HCT116 (cell line): ENCODE data around the gene GTF2A1. TPM values are rescaled to one million over a fixed set of nuclear protein-coding genes. Genes with fewer than 3 reads are reported as not detected.

Experiments
- ATAC-seq: fragments of 200-7000 bp; cut with Tn5 transposase; 2 replicates; pipeline ENCODE4 v1.9.1; 2020; ENCODE audit warnings: mild to moderate bottlenecking, moderate library complexity
- BruUV-seq: library from RNA; stranded (reverse); fragments of 400-500 nt; replicated peaks from 2 replicates; lab custom pipeline; 2021; lab: Mats Ljungman, UMichigan
- CTCF ChIA-PET: fragments of 300-600 bp; sonication (Branson Sonifier 250); formaldehyde crosslinking; loops from one replicate; lab custom pipeline; 2021; ENCODE audit warnings: antibody characterized with exemption; lab: Charles Lee
- POLR2A ChIA-PET: fragments of 300-600, 350-600 bp; sonication (Branson Sonifier 250); formaldehyde crosslinking; loops from one replicate; lab custom pipeline; 2021; ENCODE audit warnings: antibody characterized with exemption; lab: Charles Lee
- RAD21 ChIA-PET, 2 experiments: fragments of 300-600 bp; sonication (Branson Sonifier 250); formaldehyde crosslinking; loops; one replicate each; lab custom pipeline; 2023; ENCODE audit warnings: low total read pairs in 2 of 2; ENCODE audit not compliant: uncharacterized antibody in 2 of 2, unreplicated experiment in 2 of 2, low non-redundant PET in 1 of 2; lab: Charles Lee
- DNase-seq: peaks from one replicate; pipeline ENCODE4 v3.0.0-alpha.2; 2010; ENCODE audit warnings: low read depth, low spot score
- H2AFZ ChIP-seq: fragments of 200-600 bp; shearing (Covaris generic), sonication (generic); 2 replicates; pipeline ENCODE4 v1.6.1; 2017; ENCODE audit warnings: low read depth, mixed run types, mixed read lengths, antibody characterized with exemption, low read length; ENCODE audit not compliant: poor library complexity, severe bottlenecking
- H3K27ac ChIP-seq: 2 replicates; pipeline ENCODE4 v1.5.1; 2012; ENCODE audit warnings: low read depth, low read length
- H3K27me3 ChIP-seq: fragments of 200-600 bp; sonication (generic); 2 replicates; pipeline ENCODE4 v1.6.1; 2016; ENCODE audit warnings: mixed run types, low read length, mixed read lengths; ENCODE audit not compliant: insufficient read depth
- H3K36me3 ChIP-seq, 2 experiments: fragments of 200-500 bp in 1 of 2; fragments of 200-600 bp in 1 of 2; sonication (Bioruptor generic) in 1 of 2; sonication (generic) in 1 of 2; 2 replicates each; pipeline versions ENCODE4 v1.5.1 to v1.6.1; 2014 to 2016; ENCODE audit warnings: low read length in 2 of 2, inconsistent platforms in 1 of 2, mixed read lengths in 1 of 2, mixed run types in 1 of 2; ENCODE audit not compliant: insufficient read depth in 2 of 2, control insufficient read depth in 1 of 2
- H3K4me1 ChIP-seq, 2 experiments: fragments of 200-600 bp in 1 of 2; sonication (generic) in 1 of 2; 2 replicates each; pipeline versions ENCODE4 v1.5.1 to v1.6.1; 2012 to 2017; ENCODE audit warnings: low read length in 2 of 2, inconsistent platforms in 1 of 2, mild to moderate bottlenecking in 1 of 2, mixed read lengths in 1 of 2, mixed run types in 1 of 2, moderate library complexity in 1 of 2; ENCODE audit not compliant: insufficient read depth in 2 of 2, control insufficient read depth in 1 of 2
- H3K4me2 ChIP-seq: fragments of 200-600 bp; sonication (generic); 2 replicates; pipeline ENCODE4 v1.6.1; 2017; ENCODE audit warnings: mixed run types, low read length, mixed read lengths
- H3K4me3 ChIP-seq, 2 experiments: fragments of 200-600 bp in 1 of 2; sonication (generic) in 1 of 2; replicated peaks in 1 of 2; 2 replicates each; pipeline ENCODE4 v1.5.1; 2011 to 2016; ENCODE audit warnings: low read length in 2 of 2, control low read depth in 1 of 2, low read depth in 1 of 2, mild to moderate bottlenecking in 1 of 2, mixed read lengths in 1 of 2, mixed run types in 1 of 2
- H3K79me2 ChIP-seq: fragments of 200-600 bp; sonication (generic); 2 replicates; pipeline ENCODE4 v1.6.1; 2017; ENCODE audit warnings: mild to moderate bottlenecking, mixed run types, low read length, moderate library complexity, mixed read lengths; ENCODE audit not compliant: insufficient read depth
- H3K9ac ChIP-seq: fragments of 200-600 bp; sonication (generic); 2 replicates; pipeline ENCODE4 v1.6.1; 2016; ENCODE audit warnings: low read length, mixed read lengths
- H3K9me2 ChIP-seq: fragments of 200-600 bp; sonication (generic), shearing (Covaris generic); 2 replicates; pipeline ENCODE4 v1.6.1; 2017; ENCODE audit warnings: mixed run types, mild to moderate bottlenecking, moderate library complexity; ENCODE audit not compliant: insufficient read depth
- H3K9me3 ChIP-seq, 2 experiments: fragments of 200-500 bp in 1 of 2; fragments of 200-600 bp in 1 of 2; sonication (Bioruptor generic) in 1 of 2; sonication (generic) in 1 of 2; 2 replicates each; pipeline ENCODE4 v1.6.1; 2014 to 2017; ENCODE audit warnings: low read length in 2 of 2, mixed read lengths in 2 of 2, inconsistent platforms in 1 of 2, low read depth in 1 of 2, mild to moderate bottlenecking in 1 of 2, mixed run types in 1 of 2, moderate library complexity in 1 of 2; ENCODE audit not compliant: control insufficient read depth in 1 of 2, insufficient read depth in 1 of 2
- H4K20me1 ChIP-seq: fragments of 200-600 bp; sonication (generic), shearing (Covaris generic); 2 replicates; pipeline ENCODE4 v1.6.1; 2017; ENCODE audit warnings: mixed run types, mild to moderate bottlenecking, moderate library complexity; ENCODE audit not compliant: insufficient read depth
- ATF3 ChIP-seq: IDR thresholded peaks from 2 replicates; pipeline ENCODE4 v1.6.1; 2012
- CBX3 ChIP-seq: IDR thresholded peaks from 2 replicates; pipeline ENCODE4 v1.6.1; 2012; ENCODE audit warnings: low read depth
- CEBPB ChIP-seq: IDR thresholded peaks from 2 replicates; pipeline ENCODE4 v1.6.1; 2012; ENCODE audit warnings: low read depth
- CTCF ChIP-seq, 3 experiments: fragments of 200-600 bp in 1 of 3; sonication (generic) in 1 of 3; IDR thresholded peaks in 2 of 3; conservative IDR thresholded peaks in 1 of 3; 2 replicates each; pipeline ENCODE4 v1.5.1; 2012 to 2017; ENCODE audit warnings: low read depth in 2 of 3, low read length in 2 of 3, antibody characterized with exemption in 1 of 3, borderline replicate concordance in 1 of 3, control low read depth in 1 of 3, mild to moderate bottlenecking in 1 of 3, mixed read lengths in 1 of 3, mixed run types in 1 of 3, moderate library complexity in 1 of 3; ENCODE audit not compliant: insufficient read depth in 1 of 3
- EGR1 ChIP-seq: IDR thresholded peaks from 2 replicates; pipeline ENCODE4 v1.6.1; 2012; ENCODE audit warnings: low read depth
- ELF1 ChIP-seq: IDR thresholded peaks from 2 replicates; pipeline ENCODE4 v1.6.1; 2012; ENCODE audit warnings: low read depth, borderline replicate concordance
- EZH2phosphoT487 ChIP-seq: fragments of 200-600 bp; IDR thresholded peaks from 2 replicates; pipeline ENCODE4 v1.6.1; 2018; ENCODE audit warnings: antibody characterized with exemption, borderline replicate concordance
- MAX ChIP-seq: IDR thresholded peaks from 2 replicates; pipeline ENCODE4 v1.6.1; 2012
- REST ChIP-seq: IDR thresholded peaks from 2 replicates; pipeline ENCODE4 v1.6.1; 2012; ENCODE audit warnings: low read depth
- TCF7L2 ChIP-seq: IDR thresholded peaks from 2 replicates; pipeline ENCODE4 v1.7.0; 2011; ENCODE audit warnings: borderline replicate concordance, inconsistent platforms; ENCODE audit not compliant: insufficient read depth, insufficient read length; ENCODE audit errors: extremely low read depth
- ZBTB33 ChIP-seq: IDR thresholded peaks from 2 replicates; pipeline ENCODE4 v1.6.1; 2011; ENCODE audit warnings: mild to moderate bottlenecking, low read length, moderate library complexity; ENCODE audit not compliant: insufficient replicate concordance; ENCODE audit errors: extremely low read depth
- intact Hi-C: fragments of 100-400 bp; cut with micrococcal nuclease; formaldehyde crosslinking; loops from 2 replicates; pipeline ENCODE4 v1.10.0; 2022
- total RNA-seq: library from RNA; stranded (reverse); gene quantifications from one replicate; pipeline ENCODE4 v1.2.1, GENCODE V29; 2021; ENCODE audit not compliant: unreplicated experiment

GTF2A1 gene
- total RNA-seq, 1 experiment from 2014 or later = 39.7 TPM

- H3K9me3 ChIP-seq = no peaks in the 10 kb centered on the region
- DNase-seq (no peak), ATAC-seq (no peak)
- peaks cover 3 to 13% of the 10 kb centered on the region in 2 experiments; a peak in 2 of 4 replicates for H3K4me1 ChIP-seq
- no peaks in the 10 kb centered on the region for H4K20me1 ChIP-seq
- ChIA-PET POLR2A (no interaction called here), CTCF (interaction anchor here (1.4 to 1.8 kb wide), 2 partner anchors 9 to 292 kb away, joined by 3 to 4 read pairs; no protein-coding TSS in a partner anchor), RAD21 (no interaction called here)
- intact Hi-C loops = loop anchor here (5.0 kb wide), 1 partner anchor 295 kb away; no protein-coding TSS in a partner anchor
- BruUV-seq = no TSS peak
- no peaks in the 10 kb centered on the region for H3K27me3 ChIP-seq
- TF ChIP-seq REST (no peak), MAX (no peak), EZH2phosphoT487 (no peak), EGR1 (no peak), ZBTB33 (no peak), CEBPB (no peak), TCF7L2 (no peak), ELF1 (no peak), CTCF (IDR thresholded peaks at IDR 0.05 in 2 of 3, conservative IDR thresholded peaks at IDR 0.05 in 1 of 3; ENCODE audit: borderline replicate concordance in 1 of 3, insufficient read depth in 1 of 3, low read depth in 2 of 3, low read length in 2 of 3) (no peak), ATF3 (no peak), CBX3 (no peak)
- H2AFZ ChIP-seq = no peak overlapping the region
- no peak overlapping the region for H3K4me2 ChIP-seq
- H3K79me2 ChIP-seq = no peaks in the 10 kb centered on the region
- H3K27ac ChIP-seq = no peak overlapping the region
- H3K9me2 ChIP-seq = no peaks in the 10 kb centered on the region
- H3K9ac ChIP-seq = no peak overlapping the region
- no peak overlapping the region for H3K4me3 ChIP-seq
- H3K36me3 ChIP-seq = no peaks in the 10 kb centered on the region
Observed at GRCh38 chr14:81172353-81172752, 48.4 kb downstream of the GTF2A1 start.
